Osteoblast (primary cell): ENCODE data around the gene FAM149A. TPM values are rescaled to one million over a fixed set of nuclear protein-coding genes. Genes with fewer than 3 reads are reported as not detected.

Experiments used
- DNase-seq: peaks from one replicate; pipeline ENCODE4 v3.0.0; 2011; ENCODE audit warnings: low spot score, mixed read lengths; ENCODE audit not compliant: insufficient read length; ENCODE audit errors: missing footprints
- H2AFZ ChIP-seq: 2 replicates; pipeline ENCODE4 v1.6.0; 2011; ENCODE audit warnings: mild to moderate bottlenecking, low read length
- H3K27ac ChIP-seq: 2 replicates; pipeline ENCODE4 v1.5.1; 2011; ENCODE audit warnings: mild to moderate bottlenecking, low read depth, low read length, moderate library complexity
- H3K27me3 ChIP-seq: 2 replicates; pipeline ENCODE4 v1.6.0; 2012; ENCODE audit warnings: mild to moderate bottlenecking, control low read depth, inconsistent platforms, low read length, moderate library complexity; ENCODE audit not compliant: insufficient read depth
- H3K36me3 ChIP-seq: 2 replicates; pipeline ENCODE4 v1.5.1; 2011; ENCODE audit warnings: mild to moderate bottlenecking, low read length, control low read depth, moderate library complexity; ENCODE audit not compliant: insufficient read depth
- H3K4me1 ChIP-seq: 2 replicates; pipeline ENCODE4 v1.5.1; 2011; ENCODE audit warnings: mild to moderate bottlenecking, low read length, control low read depth, moderate library complexity; ENCODE audit not compliant: insufficient read depth
- H3K4me2 ChIP-seq: 2 replicates; pipeline ENCODE4 v1.6.0; 2011; ENCODE audit warnings: mild to moderate bottlenecking, low read length; ENCODE audit not compliant: insufficient read depth
- H3K4me3 ChIP-seq: fragments of 200-600 bp; sonication (generic); 3 replicates; pipeline ENCODE4 v1.5.1; 2012; ENCODE audit warnings: mild to moderate bottlenecking, low read length, inconsistent platforms; ENCODE audit not compliant: insufficient read depth
- H3K79me2 ChIP-seq: 2 replicates; pipeline ENCODE4 v1.6.0; 2012; ENCODE audit warnings: mild to moderate bottlenecking, low read length, control low read depth, inconsistent platforms; ENCODE audit not compliant: insufficient read depth
- H3K9me3 ChIP-seq: 2 replicates; pipeline ENCODE4 v1.5.1; 2011; ENCODE audit warnings: low read depth, low read length, control low read depth
- H4K20me1 ChIP-seq: 2 replicates; pipeline ENCODE4 v1.6.0; 2012; ENCODE audit warnings: mild to moderate bottlenecking, low read length, control low read depth; ENCODE audit not compliant: insufficient read depth
- total RNA-seq: library from RNA; depleted of rRNA; stranded (reverse); fragments of >200 nt; gene quantifications from 2 replicates; pipeline ENCODE4 v1.2.3, GENCODE V29; 2012
- TF ChIP-seq, protein P1 (sequence below): IDR thresholded peaks from 2 replicates; pipeline ENCODE4 v1.5.1; 2011; ENCODE audit warnings: mild to moderate bottlenecking, low read depth, low read length, moderate library complexity; ENCODE audit errors: extremely low read depth

Gene FAM149A
- total RNA-seq, 1 donor, result 3.3 TPM

DNA sequence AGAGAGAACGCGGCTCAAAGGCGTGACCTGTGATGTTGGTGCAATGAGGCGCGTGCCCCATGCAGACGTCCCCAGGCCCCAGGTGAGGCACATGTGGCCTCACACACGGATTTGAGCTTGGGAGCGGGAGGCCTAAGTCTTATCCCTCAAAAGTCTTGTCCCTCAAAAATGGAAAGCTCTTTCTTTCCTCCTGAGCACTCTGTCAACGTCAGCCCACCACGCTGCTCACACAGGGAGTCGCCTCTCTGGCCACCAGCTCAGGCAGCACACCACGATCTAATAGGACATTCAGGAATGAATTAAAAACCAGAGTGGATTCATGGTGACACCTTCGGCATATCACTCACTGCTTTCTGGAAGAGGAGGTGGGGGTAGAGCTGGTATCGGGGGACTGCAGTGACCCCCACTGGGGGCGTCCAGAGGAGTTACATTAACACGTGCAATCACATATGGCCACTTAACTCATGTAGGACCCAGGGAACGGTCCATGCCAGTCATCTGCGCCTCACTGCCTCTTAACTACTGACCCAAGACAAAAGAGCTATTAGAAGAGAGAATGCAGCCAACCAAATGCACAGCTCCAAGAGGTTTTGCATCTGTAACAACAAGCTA is 64.9 kb downstream of the FAM149A start:
- no peak for DNase-seq
- H3K9me3 ChIP-seq, result no peaks in the 10 kb centered on the region

DNA sequence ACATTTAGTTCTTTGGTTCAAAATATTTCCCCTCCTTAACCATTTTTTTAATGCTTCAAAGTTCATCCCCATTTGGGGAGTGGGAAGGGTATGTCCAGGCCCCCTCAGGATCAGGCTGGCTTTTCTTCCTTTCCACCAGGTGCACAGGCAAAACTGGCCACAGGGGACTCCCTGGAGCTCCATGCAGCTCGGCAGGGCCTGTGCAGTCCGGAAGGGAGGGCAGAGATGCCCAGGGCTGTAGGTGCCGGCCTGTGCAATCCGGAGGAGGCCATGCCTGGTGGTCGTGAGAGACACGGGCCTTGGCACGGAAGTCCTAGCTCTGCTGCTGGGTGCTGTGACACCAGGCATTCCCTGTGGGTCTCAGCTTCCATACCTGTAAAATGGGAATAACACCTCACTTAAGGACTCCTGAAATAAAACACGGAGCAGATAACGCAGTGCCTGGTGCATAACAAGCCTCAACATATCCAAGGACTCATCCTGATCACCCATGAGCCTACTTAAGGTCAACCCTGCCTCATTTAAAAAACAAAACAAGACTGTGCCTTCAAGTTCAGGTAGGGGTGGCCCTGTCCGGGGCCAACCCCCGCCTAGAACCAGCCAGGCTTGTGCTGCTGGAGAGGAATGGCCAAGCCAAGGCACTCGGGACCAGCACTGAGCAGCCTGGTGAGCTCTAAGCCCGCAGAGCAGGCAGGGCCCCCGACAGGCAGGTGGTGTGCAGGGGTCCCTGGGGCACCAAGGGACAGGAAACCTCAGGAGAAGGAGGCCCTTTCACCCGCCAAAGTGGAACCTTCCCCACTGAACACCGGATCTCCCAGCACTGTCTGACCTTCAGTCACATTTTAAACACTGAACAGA is 65.7 kb downstream of the FAM149A start:
- H3K4me2 ChIP-seq, result no peak overlapping the region
- no peak for DNase-seq
- H2AFZ ChIP-seq, result no peak overlapping the region

More for the DNA sequence above, 64.9 kb downstream of the FAM149A start:
- Histone ChIP-seq H3K36me3 (no peaks in the 10 kb centered on the region), H3K4me2 (no peak overlapping the region), H3K79me2 (no peaks in the 10 kb centered on the region), H2AFZ (no peak overlapping the region), H3K27me3 (no peaks in the 10 kb centered on the region), H3K4me3 (no peak overlapping the region), H3K4me1 (no peaks in the 10 kb centered on the region), H4K20me1 (no peaks in the 10 kb centered on the region), H3K27ac (no peak overlapping the region)
- TF ChIP-seq, protein P1, sequence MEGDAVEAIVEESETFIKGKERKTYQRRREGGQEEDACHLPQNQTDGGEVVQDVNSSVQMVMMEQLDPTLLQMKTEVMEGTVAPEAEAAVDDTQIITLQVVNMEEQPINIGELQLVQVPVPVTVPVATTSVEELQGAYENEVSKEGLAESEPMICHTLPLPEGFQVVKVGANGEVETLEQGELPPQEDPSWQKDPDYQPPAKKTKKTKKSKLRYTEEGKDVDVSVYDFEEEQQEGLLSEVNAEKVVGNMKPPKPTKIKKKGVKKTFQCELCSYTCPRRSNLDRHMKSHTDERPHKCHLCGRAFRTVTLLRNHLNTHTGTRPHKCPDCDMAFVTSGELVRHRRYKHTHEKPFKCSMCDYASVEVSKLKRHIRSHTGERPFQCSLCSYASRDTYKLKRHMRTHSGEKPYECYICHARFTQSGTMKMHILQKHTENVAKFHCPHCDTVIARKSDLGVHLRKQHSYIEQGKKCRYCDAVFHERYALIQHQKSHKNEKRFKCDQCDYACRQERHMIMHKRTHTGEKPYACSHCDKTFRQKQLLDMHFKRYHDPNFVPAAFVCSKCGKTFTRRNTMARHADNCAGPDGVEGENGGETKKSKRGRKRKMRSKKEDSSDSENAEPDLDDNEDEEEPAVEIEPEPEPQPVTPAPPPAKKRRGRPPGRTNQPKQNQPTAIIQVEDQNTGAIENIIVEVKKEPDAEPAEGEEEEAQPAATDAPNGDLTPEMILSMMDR, result no peak

DNA sequence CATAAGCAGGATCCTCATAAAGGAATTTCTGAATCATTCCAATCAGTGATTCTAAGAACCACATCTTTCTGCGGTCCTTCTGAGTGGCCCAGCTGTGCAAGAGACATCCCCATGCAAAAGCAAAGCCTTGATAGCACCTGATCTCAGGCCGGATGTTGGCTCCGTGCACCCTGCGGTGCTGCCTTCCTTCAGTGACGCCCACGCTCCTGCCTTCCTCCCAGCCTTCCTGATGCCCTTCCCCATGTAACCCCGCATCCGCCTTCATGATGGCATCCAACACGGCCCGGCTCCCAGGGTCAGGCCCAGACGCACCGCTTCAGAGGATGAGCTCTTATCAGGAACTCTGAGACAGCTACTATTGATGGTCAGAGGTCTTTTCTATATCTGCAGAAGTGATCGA is 66.5 kb downstream of the FAM149A start:
- no peaks in the 10 kb centered on the region for H3K4me1 ChIP-seq
- no peaks in the 10 kb centered on the region for H3K27me3 ChIP-seq
- no peak for DNase-seq
- no peak overlapping the region for H2AFZ ChIP-seq
- H3K27ac ChIP-seq, result no peak overlapping the region
- TF ChIP-seq, protein P1, result no peak
- no peaks in the 10 kb centered on the region for H4K20me1 ChIP-seq
- H3K9me3 ChIP-seq, result no peaks in the 10 kb centered on the region
- no peak overlapping the region for H3K4me3 ChIP-seq
- H3K36me3 ChIP-seq, result no peaks in the 10 kb centered on the region
- H3K79me2 ChIP-seq, result no peaks in the 10 kb centered on the region
- H3K4me2 ChIP-seq, result no peak overlapping the region

More for the DNA sequence above, 65.7 kb downstream of the FAM149A start:
- Histone ChIP-seq H3K36me3 (no peaks in the 10 kb centered on the region), H3K79me2 (no peaks in the 10 kb centered on the region), H3K27ac (no peak overlapping the region), H3K9me3 (no peaks in the 10 kb centered on the region), H3K27me3 (no peaks in the 10 kb centered on the region), H3K4me3 (no peak overlapping the region), H3K4me1 (no peaks in the 10 kb centered on the region), H4K20me1 (no peaks in the 10 kb centered on the region)
- TF ChIP-seq, protein P1, result no peak

DNA sequence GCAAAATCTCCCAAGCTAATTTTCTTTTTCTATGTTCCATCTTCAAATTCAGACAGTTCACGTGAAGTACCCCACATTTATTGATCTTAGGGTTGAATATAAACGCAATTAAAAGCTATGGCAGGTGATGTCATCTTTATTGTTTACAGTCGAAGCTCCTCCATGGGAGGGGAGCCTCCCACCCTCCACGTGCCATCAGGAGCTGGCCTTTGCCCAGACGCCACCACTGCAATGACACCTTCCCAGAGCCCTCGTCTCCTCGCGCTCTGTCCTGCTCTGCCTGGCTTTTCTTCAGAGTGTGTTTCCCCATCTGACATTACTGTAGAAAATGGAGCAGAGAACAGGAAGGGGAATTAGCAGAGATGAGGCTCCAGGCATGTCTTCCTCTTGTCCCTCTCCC is 68.0 kb downstream of the FAM149A start:
- Histone ChIP-seq H2AFZ (no peak overlapping the region), H3K27me3 (no peaks in the 10 kb centered on the region), H3K9me3 (no peaks in the 10 kb centered on the region), H3K4me1 (no peaks in the 10 kb centered on the region), H3K4me2 (no peak overlapping the region), H4K20me1 (no peaks in the 10 kb centered on the region), H3K36me3 (no peaks in the 10 kb centered on the region), H3K4me3 (no peak overlapping the region), H3K27ac (no peak overlapping the region), H3K79me2 (no peaks in the 10 kb centered on the region)
- TF ChIP-seq, protein P1, result no peak
- no peak for DNase-seq
